Measurements from ENCODE around the gene WDR82.

DNA sequence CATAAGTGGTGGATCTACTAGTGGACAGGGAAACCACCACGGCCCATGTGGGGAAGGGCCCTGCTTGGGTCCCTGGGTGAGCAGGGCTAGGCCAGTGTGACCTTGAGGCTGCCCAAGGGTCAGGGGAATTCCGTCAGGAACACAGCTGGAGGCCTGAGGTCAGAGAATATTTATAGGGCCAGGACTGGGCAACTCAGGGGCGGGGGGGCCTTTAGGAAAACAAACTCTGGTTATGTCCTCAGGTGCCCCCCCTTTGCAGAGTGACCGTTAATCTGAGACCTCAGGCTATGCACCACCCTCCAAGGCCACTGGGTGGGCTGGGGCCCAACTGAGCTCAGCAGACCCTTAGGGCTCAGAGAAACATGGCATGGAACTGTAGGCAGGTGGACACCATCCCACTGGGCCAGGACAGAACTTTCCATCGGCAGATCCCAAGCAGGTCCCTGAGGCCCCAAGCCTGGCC lies 42.0 kb downstream of the WDR82 start:
- TF ChIP-seq, protein P1, sequence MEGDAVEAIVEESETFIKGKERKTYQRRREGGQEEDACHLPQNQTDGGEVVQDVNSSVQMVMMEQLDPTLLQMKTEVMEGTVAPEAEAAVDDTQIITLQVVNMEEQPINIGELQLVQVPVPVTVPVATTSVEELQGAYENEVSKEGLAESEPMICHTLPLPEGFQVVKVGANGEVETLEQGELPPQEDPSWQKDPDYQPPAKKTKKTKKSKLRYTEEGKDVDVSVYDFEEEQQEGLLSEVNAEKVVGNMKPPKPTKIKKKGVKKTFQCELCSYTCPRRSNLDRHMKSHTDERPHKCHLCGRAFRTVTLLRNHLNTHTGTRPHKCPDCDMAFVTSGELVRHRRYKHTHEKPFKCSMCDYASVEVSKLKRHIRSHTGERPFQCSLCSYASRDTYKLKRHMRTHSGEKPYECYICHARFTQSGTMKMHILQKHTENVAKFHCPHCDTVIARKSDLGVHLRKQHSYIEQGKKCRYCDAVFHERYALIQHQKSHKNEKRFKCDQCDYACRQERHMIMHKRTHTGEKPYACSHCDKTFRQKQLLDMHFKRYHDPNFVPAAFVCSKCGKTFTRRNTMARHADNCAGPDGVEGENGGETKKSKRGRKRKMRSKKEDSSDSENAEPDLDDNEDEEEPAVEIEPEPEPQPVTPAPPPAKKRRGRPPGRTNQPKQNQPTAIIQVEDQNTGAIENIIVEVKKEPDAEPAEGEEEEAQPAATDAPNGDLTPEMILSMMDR (IDR thresholded peaks at IDR 0.05; ENCODE audit: low read depth, low read length, poor library complexity, severe bottlenecking), result no peak
- TF ChIP-seq EZH2phosphoT487 (IDR thresholded peaks at IDR 0.05; ENCODE audit: borderline replicate concordance, low read length), result no peak
